Panc1 (cell line): ENCODE data around the gene HELZ.

Experiments
- CTCF ChIP-seq: fragments of 450-650 bp; IDR thresholded peaks from 2 replicates; pipeline ENCODE4 v1.5.1; 2017; ENCODE audit warnings: mild to moderate bottlenecking
- POLR2AphosphoS5 ChIP-seq: IDR thresholded peaks from 2 replicates; pipeline ENCODE4 v1.6.1; 2012; ENCODE audit warnings: mild to moderate bottlenecking, low read depth, low read length, moderate library complexity
- SIN3A ChIP-seq: IDR thresholded peaks from 2 replicates; pipeline ENCODE4 v1.6.1; 2012; ENCODE audit warnings: low read depth, mild to moderate bottlenecking, low read length, moderate library complexity, borderline replicate concordance; ENCODE audit not compliant: insufficient read depth
- TF ChIP-seq, protein P1 (sequence below), 2 experiments: IDR thresholded peaks; 2 replicates each; pipeline ENCODE4 v1.6.1; 2011 to 2012; ENCODE audit warnings: low read depth in 2 of 2, control low read depth in 1 of 2, low read length in 1 of 2, mild to moderate bottlenecking in 1 of 2, moderate library complexity in 1 of 2; ENCODE audit not compliant: insufficient read depth in 1 of 2

DNA sequence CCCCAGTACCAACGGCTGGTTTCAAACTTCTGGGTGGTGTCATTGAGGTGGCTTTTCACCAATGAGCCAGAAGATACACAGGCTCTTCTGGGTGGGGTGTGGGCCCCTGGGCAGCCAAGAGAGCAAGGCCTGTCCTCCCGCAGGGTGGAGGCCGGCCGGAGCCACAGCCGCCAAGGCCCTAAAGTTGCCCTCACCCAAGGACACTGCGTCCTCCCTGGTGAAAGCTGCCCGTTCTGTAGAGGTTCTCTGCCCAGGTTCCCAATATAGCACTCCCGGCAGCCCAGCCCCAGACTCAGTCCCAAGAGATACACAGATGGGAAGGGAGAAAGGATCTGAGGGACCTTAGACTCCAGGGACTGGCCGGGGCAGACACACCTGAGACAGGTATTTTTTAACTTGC is 211.4 kb downstream of the HELZ start:
- TF ChIP-seq, protein P1, sequence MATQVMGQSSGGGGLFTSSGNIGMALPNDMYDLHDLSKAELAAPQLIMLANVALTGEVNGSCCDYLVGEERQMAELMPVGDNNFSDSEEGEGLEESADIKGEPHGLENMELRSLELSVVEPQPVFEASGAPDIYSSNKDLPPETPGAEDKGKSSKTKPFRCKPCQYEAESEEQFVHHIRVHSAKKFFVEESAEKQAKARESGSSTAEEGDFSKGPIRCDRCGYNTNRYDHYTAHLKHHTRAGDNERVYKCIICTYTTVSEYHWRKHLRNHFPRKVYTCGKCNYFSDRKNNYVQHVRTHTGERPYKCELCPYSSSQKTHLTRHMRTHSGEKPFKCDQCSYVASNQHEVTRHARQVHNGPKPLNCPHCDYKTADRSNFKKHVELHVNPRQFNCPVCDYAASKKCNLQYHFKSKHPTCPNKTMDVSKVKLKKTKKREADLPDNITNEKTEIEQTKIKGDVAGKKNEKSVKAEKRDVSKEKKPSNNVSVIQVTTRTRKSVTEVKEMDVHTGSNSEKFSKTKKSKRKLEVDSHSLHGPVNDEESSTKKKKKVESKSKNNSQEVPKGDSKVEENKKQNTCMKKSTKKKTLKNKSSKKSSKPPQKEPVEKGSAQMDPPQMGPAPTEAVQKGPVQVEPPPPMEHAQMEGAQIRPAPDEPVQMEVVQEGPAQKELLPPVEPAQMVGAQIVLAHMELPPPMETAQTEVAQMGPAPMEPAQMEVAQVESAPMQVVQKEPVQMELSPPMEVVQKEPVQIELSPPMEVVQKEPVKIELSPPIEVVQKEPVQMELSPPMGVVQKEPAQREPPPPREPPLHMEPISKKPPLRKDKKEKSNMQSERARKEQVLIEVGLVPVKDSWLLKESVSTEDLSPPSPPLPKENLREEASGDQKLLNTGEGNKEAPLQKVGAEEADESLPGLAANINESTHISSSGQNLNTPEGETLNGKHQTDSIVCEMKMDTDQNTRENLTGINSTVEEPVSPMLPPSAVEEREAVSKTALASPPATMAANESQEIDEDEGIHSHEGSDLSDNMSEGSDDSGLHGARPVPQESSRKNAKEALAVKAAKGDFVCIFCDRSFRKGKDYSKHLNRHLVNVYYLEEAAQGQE (IDR thresholded peaks at IDR 0.05; ENCODE audit: insufficient read depth in 1 of 2, low read depth in 2 of 2, low read length in 1 of 2), result no peak
- TF ChIP-seq CTCF (no peak), POLR2AphosphoS5 (no peak), SIN3A (no peak)
